Measurements from ENCODE around the gene IFT52.

Gene IFT52

DNA sequence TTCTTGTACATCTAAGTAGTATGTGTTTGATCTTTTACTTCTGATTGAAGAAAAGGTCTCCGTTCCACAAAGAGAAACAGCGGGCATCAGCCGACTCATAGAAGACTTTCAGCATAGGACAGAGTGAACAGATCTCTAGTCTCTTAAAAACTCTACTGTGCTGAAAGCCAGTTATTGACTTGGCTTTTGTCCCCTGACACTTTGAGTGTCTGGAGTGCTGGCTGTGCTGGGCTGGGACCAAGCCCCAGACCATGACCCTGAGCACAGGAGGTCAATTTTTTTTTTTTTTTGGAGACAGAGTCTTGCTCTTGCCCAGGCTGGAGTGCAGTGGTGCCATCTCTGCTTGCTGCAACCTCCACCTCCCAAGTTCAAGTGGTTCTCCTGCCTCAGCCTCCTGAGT, 104.0 kb downstream of the IFT52 start:
- DNase-seq = no peak

DNA sequence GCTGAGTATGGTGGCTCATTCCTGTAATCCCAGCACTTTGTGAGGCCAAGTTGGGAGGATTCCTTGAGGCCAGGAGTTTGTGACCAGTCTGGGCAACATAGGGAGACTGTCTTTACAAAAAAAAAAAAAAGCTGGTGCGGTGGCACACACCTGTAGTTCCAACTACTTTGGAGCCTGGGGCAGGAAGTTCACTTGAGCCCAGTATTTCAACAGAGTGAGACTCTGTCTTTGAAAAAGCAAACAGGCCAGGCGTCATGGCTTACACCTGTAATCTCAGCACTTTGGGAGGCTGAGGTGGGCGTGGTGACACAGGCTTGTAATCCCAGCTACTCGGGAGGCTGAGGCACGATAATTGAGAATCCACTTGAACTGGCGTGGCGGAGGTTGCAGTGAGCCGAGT, 104.8 kb downstream of the IFT52 start:
- no peak for DNase-seq

Measured in activated CD4-positive, alpha-beta T cell treated with anti-CD3 and anti-CD28 coated beads, Interleukin-2, amount 50 U/mL, for 4 hours (primary cell).